ENCODE results near the gene MAPK4.
"Not testable (repeated sequence)": the region's sequence is repeated elsewhere in the genome, so short reads cannot be mapped to it uniquely, and the experiment has no call there.

Gene MAPK4

DNA sequence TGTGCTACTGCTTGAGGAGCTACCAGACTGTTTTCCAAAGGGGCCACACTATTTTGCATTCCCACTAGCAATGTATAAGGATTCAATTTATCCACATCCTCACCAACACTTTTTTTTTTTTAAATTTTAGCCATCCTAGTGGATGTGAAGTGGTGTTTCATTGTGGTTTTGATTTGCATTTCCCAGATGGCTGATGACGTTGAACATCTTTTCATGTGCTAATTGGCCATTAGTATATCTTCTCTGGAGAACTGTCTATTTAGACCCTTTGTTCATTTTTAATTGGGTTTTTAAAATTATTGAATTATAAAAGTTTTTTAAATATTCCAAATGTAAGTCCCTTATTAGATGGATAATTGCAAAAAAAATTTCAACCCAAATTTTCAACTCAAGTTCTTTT is 121.1 kb downstream of the MAPK4 start:
- DNase-seq (ENCODE audit: low read depth), result no peak

DNA sequence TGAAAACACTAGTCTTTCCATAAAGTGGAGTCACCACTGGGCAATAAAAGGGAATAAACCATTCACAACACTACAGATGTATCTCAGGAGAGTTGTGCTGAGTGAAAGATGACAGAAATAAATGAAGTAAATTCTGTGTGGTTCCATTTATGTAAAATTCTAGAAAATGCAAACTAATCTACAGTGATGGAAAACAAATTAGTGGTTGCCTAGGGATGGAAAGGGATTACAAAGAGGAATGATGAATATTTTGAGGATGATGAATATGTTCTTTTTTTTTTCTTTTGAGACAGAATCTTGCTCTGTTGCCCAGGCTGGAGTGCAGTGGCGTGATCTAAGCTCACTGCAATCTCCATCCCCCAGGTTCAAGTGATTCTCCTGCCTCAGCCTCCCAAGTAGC is 123.0 kb downstream of the MAPK4 start:
- DNase-seq (ENCODE audit: low read depth), result no peak

DNA sequence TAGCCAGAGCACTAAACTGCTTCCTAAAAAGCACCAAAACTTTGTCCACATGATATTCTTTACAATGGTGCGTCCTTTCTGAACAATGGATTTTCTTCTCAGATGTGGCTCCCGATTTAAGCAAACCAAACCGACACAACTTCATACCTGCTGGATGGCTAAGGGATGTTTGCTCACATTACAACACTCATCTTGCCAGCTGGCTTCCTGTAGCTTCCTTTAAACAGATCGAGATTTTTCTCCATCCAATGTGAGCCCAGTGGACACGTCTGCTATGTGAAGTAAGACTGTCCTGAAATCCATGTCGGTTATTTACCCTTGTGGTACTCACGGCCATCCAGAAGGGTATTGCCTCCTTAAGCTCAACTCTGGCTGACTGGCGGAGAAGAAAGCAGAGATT is 126.5 kb downstream of the MAPK4 start:
- DNase-seq (ENCODE audit: low read depth), result no peak

DNA sequence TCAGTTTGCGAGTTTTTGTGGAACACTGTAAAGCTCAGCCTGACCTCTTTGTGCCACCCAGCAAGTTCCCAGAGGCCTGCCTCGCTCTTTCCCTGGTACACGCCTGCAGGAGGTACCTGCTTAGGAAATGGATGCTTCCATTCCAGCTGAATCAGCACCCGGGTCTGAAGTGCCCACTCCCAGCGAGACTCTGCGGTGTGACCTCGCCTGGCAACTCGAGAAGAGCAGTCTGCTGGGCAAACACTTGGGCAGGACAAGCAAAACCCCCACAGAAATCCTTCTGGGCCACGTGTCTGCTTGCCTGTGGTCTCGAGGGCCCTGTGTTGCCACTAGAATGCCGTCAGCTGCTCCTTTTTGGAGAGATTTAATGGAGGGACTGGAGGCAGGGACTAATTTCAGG is 127.6 kb downstream of the MAPK4 start:
- DNase-seq (ENCODE audit: low read depth), result no peak

DNA sequence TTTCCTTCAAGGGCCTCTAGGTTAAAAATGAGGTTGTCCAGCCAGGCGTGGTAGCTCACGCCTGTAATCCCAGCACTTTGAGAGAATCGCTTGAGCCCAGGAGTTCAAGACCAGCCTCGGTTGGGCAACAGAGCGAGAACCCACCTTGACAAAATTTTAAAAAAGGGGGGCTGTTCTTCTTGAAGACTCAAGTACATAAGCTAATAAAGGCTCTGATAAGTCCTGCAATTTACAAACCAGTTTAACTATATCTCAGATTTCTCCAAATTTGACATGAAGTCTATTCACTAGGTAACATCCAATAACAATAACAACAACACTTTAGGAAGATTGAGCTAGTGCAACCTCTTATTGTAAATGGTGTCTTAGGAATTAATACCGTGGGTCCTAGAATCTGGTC is 129.7 kb downstream of the MAPK4 start:
- no peak for DNase-seq (ENCODE audit: low read depth)

DNA sequence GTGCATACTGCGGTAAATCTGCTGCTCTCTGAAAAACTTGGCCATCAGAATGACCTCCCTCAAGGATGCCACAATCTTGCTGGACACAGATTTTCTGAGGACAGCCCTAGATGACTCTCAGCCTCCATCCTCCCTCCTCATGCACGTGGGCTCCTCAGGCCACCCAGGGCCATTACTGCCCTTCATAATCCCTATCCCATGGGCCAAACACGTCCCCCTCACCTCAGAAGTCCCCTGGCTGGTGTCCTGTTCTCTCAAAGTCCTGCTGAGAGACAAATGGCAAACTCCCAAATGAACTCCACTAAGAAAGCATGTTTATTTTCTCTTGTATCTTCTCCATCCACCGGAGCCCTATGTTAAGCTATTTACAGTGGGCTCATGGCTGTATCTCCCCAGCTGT is 134.3 kb downstream of the MAPK4 start:
- DNase-seq (ENCODE audit: low read depth), result no peak

DNA sequence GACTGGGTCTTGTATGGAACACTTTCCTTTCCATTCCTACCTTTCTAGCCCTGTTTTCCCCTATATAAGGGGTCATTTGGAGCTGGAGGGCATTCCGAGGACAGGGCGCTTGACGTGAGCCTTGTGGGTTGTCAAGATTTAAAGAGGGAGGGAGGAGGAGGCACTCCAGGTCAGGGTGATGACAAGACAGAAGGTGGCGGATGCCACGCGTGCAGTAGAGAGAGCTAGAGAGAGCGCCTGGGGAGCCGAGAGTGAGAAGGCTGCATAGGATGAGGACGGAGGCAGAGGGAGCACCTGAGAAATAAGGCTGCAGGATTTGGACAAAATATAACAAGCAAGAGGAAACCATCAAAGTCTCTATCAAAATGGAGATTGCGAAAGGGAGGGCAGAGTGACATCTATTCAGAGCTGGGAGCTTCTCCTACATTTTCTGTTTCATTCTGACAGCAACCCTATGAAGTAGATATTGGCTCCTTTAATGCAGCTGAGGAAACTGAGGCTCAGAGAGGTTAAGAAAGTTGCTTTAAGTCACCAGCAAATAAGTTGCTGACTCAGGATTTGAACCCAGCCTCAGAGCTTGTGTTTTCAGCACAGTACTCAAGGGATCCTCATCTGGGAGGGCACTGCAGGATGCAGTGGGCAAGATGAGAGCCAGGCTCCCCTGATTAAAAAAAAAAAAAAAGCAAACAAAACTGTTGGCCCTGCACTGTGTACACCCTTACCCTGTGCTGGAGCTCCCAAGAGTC is 135.7 kb downstream of the MAPK4 start:
- no peak for DNase-seq (ENCODE audit: low read depth)

DNA sequence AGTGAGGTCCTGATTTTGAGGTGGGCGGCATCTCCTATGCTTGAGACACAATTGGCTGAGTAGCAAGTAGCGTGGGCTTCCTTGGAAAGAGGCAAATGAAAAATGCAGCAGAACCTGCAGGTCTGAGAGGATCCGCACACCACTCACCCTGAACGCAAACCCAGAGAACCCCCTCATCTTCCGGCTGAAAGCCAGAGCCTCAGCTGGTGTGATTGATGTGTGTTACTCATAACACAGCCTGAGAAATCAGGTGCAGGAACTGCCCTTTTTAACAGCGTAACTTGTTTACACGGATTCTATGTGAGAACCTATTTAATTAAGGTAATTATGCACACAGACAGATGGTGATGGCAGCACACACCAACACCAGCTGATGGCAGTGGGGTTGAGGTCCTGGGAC is 136.5 kb downstream of the MAPK4 start:
- no peak for DNase-seq (ENCODE audit: low read depth)

DNA sequence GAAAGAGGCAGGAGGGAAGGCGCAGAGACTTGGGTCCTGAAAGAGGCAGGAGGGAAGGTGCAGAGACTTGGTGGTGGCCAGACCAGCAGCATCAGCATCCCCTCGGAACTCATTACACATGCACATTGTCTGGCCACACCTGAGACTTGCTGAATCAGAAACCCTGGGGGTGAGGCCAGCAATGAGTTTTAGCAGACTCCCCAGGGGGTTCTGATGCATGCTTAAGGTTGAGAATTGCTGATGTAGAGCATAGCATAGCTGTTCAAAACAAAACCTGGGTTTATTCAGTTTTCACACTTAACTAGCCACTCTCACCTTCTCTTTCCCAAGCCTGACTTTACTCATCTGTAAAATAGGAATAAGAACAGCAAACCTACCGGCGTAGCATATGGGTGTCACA is 137.0 kb downstream of the MAPK4 start:
- DNase-seq (ENCODE audit: low read depth), result no peak

DNA sequence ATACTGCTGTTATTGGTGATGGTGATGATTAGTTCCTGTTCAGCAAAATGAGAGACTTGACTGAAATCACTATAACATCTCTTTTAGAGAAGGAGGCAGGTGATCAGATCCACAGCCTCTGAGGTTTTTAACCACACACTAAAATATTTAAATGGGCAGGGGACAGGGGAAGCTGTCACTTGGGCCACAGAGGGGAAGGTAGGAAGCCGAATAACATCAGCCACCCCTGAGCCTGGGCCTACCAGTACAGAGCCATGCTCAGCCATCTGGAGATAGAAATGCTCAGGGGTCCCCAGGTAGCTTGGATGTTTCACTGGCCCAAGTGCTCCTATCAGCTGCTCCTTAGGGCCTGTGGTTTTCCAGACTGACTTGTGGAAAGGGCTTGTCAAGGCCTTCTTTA is 137.6 kb downstream of the MAPK4 start:
- no peak for DNase-seq (ENCODE audit: low read depth)

DNA sequence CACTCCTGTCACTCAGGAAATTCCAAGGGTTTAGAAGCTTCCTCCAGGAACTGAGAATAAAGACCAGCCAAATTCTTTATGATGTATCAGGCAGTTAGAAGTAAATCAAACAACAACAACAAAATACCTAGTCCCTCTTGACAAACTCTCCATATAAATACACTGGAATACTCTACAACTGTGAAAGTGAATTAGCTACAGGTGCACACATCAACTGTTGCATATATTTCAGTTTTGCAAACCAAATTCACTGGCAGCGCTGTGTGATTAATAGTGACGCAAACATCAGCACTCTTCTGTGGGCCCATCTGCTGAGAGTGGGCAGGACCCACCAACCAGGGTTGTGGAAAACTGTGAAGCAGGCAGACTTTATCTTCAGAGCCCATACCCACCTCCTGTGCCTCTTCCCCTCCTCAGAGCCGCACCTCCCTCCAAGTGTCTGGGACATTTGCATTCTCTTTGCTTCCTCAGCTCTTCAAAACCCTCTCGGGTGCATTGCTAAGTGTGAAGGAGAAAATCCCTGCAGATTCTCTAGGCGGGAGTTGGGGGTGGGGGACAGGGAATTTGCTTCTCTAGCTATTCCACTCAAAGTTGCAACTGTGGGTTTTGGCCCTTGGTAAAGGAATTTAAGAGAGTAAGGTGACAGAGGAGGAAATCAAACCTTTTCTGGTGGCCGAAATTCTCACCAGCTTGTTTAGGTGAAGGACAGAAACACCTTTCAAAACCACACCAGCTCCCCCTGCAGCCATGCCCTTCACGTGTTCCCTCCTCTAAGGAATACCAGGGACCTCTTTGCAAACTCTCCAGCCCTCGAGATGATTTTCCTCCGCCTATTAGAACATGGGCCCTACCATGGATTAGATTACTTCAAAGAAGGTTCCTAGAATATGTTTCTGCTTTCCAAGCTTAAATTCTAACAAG is 140.6 kb downstream of the MAPK4 start:
- no peak for DNase-seq (ENCODE audit: low read depth)

DNA sequence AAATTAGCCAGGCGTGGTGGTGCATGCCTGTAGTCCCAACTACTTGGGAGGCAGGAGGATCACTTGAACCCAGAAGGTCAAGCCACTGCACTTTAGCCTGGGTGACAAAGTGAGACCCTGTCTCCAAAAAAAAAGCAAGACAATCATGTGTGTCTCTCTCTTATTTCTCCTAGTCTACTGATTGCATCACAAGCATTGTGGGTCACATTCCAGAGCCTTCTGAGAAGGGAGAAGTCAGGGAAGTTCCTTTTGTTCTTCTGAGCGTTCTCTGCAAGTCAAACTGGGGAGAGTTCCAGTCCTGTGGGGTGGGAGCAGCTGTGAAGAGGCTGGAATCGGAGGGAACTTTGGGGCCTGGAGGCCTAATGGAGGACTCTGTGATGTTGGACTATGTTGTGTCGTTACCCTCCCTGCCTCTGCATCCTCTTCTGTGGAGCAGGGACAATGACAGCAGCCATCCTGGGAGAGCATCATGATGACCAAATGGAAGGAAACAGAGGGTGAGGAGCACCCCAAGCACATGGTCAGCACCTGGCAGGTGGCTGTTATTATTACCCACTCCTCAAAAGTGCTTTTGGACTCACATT is 144.6 kb downstream of the MAPK4 start:
- no peak for DNase-seq (ENCODE audit: low read depth)

DNA sequence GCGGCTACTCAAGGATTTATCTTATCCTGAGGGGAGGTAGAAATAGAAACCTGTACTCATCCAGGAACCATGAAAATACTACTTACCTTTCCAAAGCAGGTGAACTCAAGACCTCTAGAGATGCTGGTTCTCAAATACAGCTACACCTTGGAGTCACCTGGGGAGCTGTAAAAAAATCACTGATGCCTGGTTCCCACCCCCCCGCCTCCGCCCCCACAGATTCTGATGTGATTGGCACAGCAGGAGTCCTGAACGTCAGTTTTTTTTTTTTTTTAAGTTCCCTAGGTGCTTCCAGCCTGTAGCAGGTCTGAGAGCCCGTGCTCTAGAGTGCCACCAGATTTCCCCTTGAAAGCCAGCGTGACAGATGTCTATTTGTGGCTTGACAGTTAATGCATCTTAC is 146.3 kb downstream of the MAPK4 start:
- no peak for DNase-seq (ENCODE audit: low read depth)

DNA sequence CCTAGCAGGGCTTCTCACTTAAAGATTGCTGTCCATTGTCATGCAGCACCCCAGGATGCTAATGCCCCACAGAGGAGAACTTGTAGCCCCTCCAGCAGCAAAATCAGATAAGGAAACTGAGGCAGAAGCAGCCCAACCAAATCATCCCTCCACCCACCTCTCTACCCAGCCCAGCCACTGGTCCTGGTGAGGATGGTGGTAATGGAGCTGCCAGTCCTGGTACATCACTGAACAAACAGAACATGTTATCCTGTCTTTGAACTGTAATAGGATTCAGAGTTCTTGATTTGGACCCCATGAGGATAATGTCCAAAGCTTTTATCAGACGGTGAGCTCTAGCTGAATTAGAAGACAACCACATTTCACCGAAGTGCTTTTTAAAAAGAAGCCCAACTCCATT is 146.8 kb downstream of the MAPK4 start:
- DNase-seq (ENCODE audit: low read depth), result no peak

DNA sequence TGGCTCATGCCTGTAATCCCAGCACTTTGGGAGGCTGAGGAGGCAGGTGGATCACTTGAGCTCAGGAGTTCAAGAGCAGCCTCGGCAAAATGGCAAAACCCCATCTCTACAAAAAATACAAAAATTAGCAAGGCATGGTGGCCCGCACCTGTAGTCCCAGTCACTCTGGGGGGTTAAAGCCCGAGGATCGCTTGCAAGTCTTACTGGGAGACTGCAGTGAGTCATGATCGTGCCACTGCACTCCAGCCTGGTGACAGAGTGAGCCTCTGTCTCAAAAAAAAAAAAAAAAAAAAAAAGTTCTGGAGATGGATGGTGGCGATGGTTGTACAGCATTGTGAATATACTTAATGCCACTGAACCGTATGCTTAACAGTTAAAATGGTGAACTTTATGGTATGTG is 147.4 kb downstream of the MAPK4 start:
- DNase-seq (ENCODE audit: low read depth), result not testable (repeated sequence)

DNA sequence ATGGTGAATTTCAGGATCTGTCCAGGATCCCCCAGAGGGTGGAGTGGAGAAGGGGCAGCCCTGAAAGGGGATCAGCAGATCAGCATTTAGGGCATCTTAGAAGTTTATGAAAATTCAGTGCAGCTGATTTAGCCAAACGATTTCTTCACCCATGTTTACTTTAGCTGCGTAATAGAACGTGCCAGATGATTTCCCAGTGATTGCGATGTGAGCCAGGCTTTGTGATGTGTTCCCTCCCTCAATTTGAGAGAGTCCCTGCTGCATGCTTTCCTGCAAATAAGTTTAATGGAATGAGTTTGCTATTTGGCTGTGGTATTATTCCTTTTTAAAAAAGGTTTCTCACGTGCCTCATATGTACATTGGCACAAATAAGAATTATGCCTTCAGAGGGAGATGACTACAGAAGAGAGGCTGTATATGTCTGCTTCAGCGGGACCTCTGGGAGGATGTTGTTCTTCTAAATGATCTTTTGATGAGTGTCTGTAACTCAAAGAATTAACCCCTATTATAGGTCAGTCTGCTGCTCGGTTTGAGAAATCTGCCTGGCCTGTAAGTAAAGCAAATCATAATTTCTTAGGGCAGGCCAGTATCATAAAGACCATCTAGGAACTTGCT is 148.1 kb downstream of the MAPK4 start:
- no peak for DNase-seq (ENCODE audit: low read depth)

DNA sequence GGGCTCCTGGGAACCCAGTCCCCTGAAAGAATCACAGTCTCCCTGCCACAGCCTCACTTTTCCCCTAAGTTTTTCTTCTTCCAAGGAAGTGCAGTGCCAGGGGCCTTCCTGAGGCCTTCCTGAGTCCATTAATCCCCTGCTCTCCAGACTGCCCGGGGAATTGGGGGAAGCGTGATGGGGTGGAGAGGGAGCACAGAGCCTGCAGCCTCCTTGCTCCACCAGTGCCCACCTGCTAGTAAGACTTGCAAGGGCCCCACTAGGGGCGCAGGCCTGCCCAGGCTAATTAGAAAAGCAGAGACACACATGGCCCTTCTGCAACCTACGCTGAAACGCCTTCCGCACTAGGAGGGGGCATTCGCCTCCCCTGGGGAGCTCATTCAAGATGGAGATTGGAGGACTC is 149.3 kb downstream of the MAPK4 start:
- no peak for DNase-seq (ENCODE audit: low read depth)

DNA sequence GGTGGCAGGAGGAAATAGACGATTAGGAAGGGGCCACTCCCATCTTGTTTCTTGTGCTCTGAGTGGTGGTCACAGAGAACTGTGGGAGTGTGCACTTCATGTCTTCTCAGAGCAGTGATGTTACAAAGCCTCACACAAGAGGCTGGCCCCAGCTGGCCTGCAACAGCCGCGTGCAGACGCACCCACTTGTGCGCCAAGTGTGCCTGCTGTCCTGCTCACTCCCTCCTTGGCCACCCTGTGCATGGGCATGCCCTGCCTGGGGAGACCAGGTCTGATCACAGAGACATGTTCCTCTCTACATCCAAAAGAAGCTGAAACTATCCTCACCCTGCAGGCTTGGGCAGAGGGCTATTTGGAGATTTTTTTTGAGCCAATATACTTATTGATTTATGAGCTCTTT is 151.5 kb downstream of the MAPK4 start:
- DNase-seq (ENCODE audit: low read depth), result no peak

DNA sequence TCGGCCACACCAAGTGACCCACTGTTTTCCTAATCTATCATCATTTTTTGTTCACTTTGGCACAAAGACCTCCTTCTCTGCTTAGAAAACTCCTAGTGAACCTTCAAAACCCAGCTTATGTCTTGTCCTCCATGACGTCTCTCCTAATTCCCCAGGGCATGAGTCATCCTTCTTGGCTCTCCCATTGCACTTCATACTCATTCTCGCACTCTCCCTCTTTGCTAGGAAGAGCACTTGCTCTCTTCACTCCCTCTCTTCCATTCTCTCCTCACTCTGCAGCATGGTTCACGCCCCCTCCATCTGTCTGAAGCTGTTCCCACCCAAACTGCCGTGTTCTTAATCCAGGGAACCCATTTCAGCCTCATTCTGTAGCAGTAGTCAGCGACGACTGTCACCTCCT is 156.0 kb downstream of the MAPK4 start:
- no peak for DNase-seq (ENCODE audit: low read depth)

DNA sequence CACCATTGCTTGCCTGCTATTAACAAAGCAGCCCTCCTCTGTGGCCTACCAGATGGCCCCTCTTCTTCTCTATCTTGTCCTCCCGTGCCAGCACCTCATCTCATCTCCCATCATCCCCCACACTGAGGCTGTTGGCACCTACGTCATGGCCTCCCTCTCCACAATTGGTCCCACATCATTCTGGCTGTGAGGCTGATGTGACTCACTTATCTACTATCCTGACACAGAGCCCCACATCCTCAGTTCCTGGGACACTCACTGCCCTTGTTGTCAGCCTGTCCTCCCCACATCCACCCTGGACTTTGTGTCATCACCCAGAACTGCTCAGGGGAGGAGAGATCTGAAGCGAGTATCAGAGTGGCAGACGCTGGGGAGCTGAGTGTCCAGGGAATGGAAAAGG is 157.0 kb downstream of the MAPK4 start:
- DNase-seq (ENCODE audit: low read depth), result no peak

DNA sequence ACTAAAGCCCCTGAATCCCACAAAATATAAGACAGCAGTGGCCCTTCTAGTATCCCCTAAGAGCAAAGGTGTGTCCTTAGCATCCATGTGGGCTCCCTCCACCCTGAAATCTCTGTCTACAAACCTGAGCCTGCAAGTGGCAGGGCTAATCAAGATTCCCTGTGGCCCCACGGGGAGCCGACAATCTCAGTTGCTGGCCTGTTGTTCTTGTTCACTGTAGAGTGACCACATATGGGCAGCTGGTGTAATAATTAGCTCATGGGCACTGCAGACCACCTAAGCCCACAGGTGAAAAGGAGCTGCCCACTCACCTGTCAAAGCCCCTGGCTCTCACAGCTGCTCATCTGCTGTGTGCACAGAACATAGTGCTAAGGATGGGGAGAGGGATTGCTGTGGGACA is 157.7 kb downstream of the MAPK4 start:
- no peak for DNase-seq (ENCODE audit: low read depth)

DNA sequence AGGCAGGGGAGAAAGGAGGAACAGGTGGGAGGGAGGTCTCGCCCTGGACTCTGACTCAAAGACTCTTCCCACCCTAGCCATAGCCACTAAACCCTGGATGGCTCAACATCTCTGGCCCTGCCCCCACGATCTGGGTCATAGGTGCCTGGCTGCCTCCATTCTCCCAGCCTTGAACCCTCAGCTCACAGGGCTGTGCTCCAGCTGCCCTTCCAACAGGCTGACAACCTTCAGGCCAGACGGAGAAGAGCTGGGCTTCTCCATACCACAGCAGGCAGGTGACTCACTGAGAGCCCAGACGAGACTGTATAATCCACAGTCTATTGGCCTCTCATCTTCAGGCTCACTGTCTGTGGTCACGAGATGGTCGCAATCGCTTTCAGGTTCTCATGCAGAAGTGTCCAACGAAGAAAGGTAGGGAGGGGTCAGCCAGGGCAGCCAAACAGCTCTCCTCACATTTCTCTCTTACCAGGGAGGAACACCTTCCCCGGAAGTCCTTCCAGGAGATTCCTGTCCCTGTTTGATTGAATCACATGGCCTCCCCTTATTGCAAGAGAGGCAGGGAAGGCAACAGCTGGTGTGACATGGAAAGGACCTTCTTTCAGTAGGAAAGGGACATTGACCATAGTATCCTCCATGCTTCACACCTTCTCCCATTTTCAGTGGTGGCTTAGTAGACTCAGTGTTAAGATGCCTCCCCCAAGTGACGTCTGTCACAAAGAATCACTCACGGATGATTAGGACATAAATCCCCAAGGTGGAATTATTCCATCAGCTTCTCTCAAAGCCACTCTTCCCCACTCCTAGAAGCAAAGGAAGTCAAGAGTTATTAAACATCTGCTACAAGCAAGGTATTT is 159.8 kb downstream of the MAPK4 start:
- no peak for DNase-seq (ENCODE audit: low read depth)
